ENCODE measurements around the gene CADPS2.

The CADPS2 gene

GRCh38 chr7:122727759-122728158, 158.5 kb downstream of the CADPS2 start:
- TF ChIP-seq EZH2phosphoT487 (conservative IDR thresholded peaks at IDR 0.05; ENCODE audit: low read length) (no peak), CTCF (IDR thresholded peaks at IDR 0.05; ENCODE audit: insufficient read depth, low read length, poor library complexity, severe bottlenecking) (no peak)
- Histone ChIP-seq H3K9me3 (ENCODE audit: insufficient read depth, low read length) (no peaks in the 10 kb centered on the region), H3K4me2 (ENCODE audit: low read depth, low read length, poor library complexity, severe bottlenecking) (no peak overlapping the region)

DNA sequence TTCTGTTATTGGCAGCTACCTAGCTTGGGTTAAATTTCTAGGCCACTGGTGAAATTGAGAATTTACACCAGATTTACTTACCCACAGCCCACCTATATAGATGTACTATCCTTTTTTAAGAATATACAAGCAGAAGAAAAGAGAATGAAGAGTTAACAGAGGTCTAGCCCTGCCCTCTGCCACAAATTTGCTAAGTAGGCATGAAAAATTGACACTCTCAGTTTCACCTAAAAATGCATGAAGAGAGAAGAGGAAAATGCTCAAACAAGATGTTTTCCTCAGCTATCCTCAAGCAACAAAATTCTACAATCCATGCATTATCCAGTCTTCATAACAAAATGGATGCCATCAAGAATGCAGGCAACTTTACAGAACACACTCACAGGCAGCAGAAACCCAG, 158.9 kb downstream of the CADPS2 start:
- Histone ChIP-seq H3K9ac (ENCODE audit: low read length) (no peak overlapping the region), H3K27me3 (ENCODE audit: low read length) (no peaks in the 10 kb centered on the region), H4K20me1 (ENCODE audit: low read depth, low read length) (no peaks in the 10 kb centered on the region), H3K79me2 (ENCODE audit: insufficient read depth, low read length) (no peaks in the 10 kb centered on the region), H3K27ac (ENCODE audit: low read depth, low read length) (no peak overlapping the region), H3K9me2 (replicated peaks; ENCODE audit: insufficient read depth, low read length) (no peaks in the 10 kb centered on the region), H3K9me3 (ENCODE audit: insufficient read depth, low read length) (no peaks in the 10 kb centered on the region), H3K36me3 (ENCODE audit: low read length) (no peaks in the 10 kb centered on the region), H3K4me3 (ENCODE audit: insufficient read depth, low read length, poor library complexity, severe bottlenecking) (no peak overlapping the region), H3F3A (ENCODE audit: insufficient read depth) (no peaks in the 10 kb centered on the region), H3K4me2 (ENCODE audit: low read depth, low read length, poor library complexity, severe bottlenecking) (no peak overlapping the region), H2AFZ (ENCODE audit: low read depth, low read length, severe bottlenecking) (no peak overlapping the region)
- no peak for TF ChIP-seq EZH2phosphoT487 (conservative IDR thresholded peaks at IDR 0.05; ENCODE audit: low read length)
- no peak for TF ChIP-seq CTCF (IDR thresholded peaks at IDR 0.05; ENCODE audit: insufficient read depth, low read length, poor library complexity, severe bottlenecking)

More at GRCh38 chr7:122727759-122728158, 158.5 kb downstream of the CADPS2 start:
- H2AFZ ChIP-seq (ENCODE audit: low read depth, low read length, severe bottlenecking) = no peak overlapping the region
- H3K9ac ChIP-seq (ENCODE audit: low read length) = no peak overlapping the region
- no peaks in the 10 kb centered on the region for H4K20me1 ChIP-seq (ENCODE audit: low read depth, low read length)
- no peak overlapping the region for H3K27ac ChIP-seq (ENCODE audit: low read depth, low read length)
- no peaks in the 10 kb centered on the region for H3K36me3 ChIP-seq (ENCODE audit: low read length)
- H3F3A ChIP-seq (ENCODE audit: insufficient read depth) = no peaks in the 10 kb centered on the region
- H3K4me3 ChIP-seq (ENCODE audit: insufficient read depth, low read length, poor library complexity, severe bottlenecking) = no peak overlapping the region
- H3K27me3 ChIP-seq (ENCODE audit: low read length) = no peaks in the 10 kb centered on the region
- no peaks in the 10 kb centered on the region for H3K79me2 ChIP-seq (ENCODE audit: insufficient read depth, low read length)
- no peaks in the 10 kb centered on the region for H3K9me2 ChIP-seq (replicated peaks; ENCODE audit: insufficient read depth, low read length)

DNA sequence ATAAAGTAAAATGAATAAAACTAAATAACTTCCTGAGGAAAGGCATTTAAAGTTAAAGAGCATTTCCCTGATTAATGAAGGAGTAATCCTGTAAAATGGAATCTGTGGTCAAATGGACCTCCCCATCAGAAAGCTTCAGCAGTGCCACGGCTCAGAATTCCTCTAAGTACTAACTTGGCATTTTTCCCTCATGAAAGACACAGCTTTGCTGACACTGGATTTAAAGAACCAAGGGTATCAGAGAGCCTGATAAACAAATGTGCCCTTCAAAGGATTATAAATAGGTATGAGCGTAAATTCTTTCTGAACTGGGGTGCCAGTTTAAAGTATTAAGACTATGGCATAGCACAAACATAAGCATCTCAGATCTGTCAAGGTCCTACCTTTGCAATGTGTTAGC, 159.4 kb downstream of the CADPS2 start:
- no peak overlapping the region for H2AFZ ChIP-seq (ENCODE audit: low read depth, low read length, severe bottlenecking)
- H3F3A ChIP-seq (ENCODE audit: insufficient read depth) = no peaks in the 10 kb centered on the region
- H3K9me3 ChIP-seq (ENCODE audit: insufficient read depth, low read length) = no peaks in the 10 kb centered on the region
- no peaks in the 10 kb centered on the region for H3K36me3 ChIP-seq (ENCODE audit: low read length)
- H3K4me2 ChIP-seq (ENCODE audit: low read depth, low read length, poor library complexity, severe bottlenecking) = no peak overlapping the region
- H3K27ac ChIP-seq (ENCODE audit: low read depth, low read length) = no peak overlapping the region
- H3K9ac ChIP-seq (ENCODE audit: low read length) = no peak overlapping the region
- TF ChIP-seq CTCF (IDR thresholded peaks at IDR 0.05; ENCODE audit: insufficient read depth, low read length, poor library complexity, severe bottlenecking) (no peak), EZH2phosphoT487 (conservative IDR thresholded peaks at IDR 0.05; ENCODE audit: low read length) (no peak)
- H3K4me3 ChIP-seq (ENCODE audit: insufficient read depth, low read length, poor library complexity, severe bottlenecking) = no peak overlapping the region
- no peaks in the 10 kb centered on the region for H3K79me2 ChIP-seq (ENCODE audit: insufficient read depth, low read length)
- H3K27me3 ChIP-seq (ENCODE audit: low read length) = no peaks in the 10 kb centered on the region
- H3K9me2 ChIP-seq (replicated peaks; ENCODE audit: insufficient read depth, low read length) = no peaks in the 10 kb centered on the region
- H4K20me1 ChIP-seq (ENCODE audit: low read depth, low read length) = no peaks in the 10 kb centered on the region
